ENCODE results near the gene LMX1A.

GRCh38 chr1:165216254-165216653, 140.3 kb downstream of the LMX1A start:
- TF ChIP-seq CTCF (IDR thresholded peaks at IDR 0.05) (no peak), POLR2A (IDR thresholded peaks at IDR 0.05) (no peak)

All from Peyer's patch (tissue), 4 donors.